Ascending aorta (tissue), 2 donors: ENCODE data around the gene IKZF3. TPM values are rescaled to one million over a fixed set of nuclear protein-coding genes. Genes with fewer than 3 reads are reported as not detected.

Experiments
- DNase-seq, 2 donors: peaks; one replicate each; pipeline ENCODE4 v3.0.0-alpha.2; 2019; ENCODE audit warnings: low spot score in 2 of 2
- H3K27ac ChIP-seq, 2 donors: fragments of 200-600 bp; sonication (generic); one replicate each; pipeline ENCODE4 v1.5.1; 2016 to 2017; ENCODE audit warnings: mild to moderate bottlenecking in 1 of 2
- H3K27me3 ChIP-seq: fragments of 200-600 bp; sonication (generic); one replicate; pipeline ENCODE4 v1.5.1; 2017
- H3K36me3 ChIP-seq, 2 donors: fragments of 200-600 bp; sonication (generic); one replicate each; pipeline ENCODE4 v1.5.1; 2016
- H3K4me1 ChIP-seq, 2 donors: fragments of 200-600 bp; sonication (generic); one replicate each; pipeline ENCODE4 v1.5.1; 2016 to 2017; ENCODE audit warnings: mild to moderate bottlenecking in 1 of 2
- H3K4me3 ChIP-seq, 2 donors: fragments of 200-600 bp; sonication (generic); one replicate each; pipeline ENCODE4 v1.5.1; 2016 to 2017; ENCODE audit warnings: mild to moderate bottlenecking in 1 of 2
- H3K9me3 ChIP-seq, 2 donors: fragments of 200-600 bp; sonication (generic); one replicate each; pipeline ENCODE4 v1.5.1; 2016
- intact Hi-C: fragments of 100-400 bp; cut with DNase I; formaldehyde crosslinking; loops from one replicate; pipeline ENCODE4 v1.15.1; 2023
- total RNA-seq: library from RNA; depleted of rRNA; stranded (reverse); fragments of >200 nt; gene quantifications from one replicate; pipeline ENCODE4 v1.1.0, GENCODE V29; 2016
- TF ChIP-seq, protein P1 (sequence below), 3 experiments: fragments of 200-600 bp in 2 of 3; fragments of 450-650 bp in 1 of 3; sonication (generic) in 2 of 3; IDR thresholded peaks; one replicate each; pipeline ENCODE4 v1.5.1; 2016 to 2019; ENCODE audit warnings: antibody characterized with exemption in 3 of 3, mild to moderate bottlenecking in 1 of 3, moderate library complexity in 1 of 3

IKZF3 gene
- total RNA-seq, 1 donor from 2014 or later = 1.5 TPM

DNA sequence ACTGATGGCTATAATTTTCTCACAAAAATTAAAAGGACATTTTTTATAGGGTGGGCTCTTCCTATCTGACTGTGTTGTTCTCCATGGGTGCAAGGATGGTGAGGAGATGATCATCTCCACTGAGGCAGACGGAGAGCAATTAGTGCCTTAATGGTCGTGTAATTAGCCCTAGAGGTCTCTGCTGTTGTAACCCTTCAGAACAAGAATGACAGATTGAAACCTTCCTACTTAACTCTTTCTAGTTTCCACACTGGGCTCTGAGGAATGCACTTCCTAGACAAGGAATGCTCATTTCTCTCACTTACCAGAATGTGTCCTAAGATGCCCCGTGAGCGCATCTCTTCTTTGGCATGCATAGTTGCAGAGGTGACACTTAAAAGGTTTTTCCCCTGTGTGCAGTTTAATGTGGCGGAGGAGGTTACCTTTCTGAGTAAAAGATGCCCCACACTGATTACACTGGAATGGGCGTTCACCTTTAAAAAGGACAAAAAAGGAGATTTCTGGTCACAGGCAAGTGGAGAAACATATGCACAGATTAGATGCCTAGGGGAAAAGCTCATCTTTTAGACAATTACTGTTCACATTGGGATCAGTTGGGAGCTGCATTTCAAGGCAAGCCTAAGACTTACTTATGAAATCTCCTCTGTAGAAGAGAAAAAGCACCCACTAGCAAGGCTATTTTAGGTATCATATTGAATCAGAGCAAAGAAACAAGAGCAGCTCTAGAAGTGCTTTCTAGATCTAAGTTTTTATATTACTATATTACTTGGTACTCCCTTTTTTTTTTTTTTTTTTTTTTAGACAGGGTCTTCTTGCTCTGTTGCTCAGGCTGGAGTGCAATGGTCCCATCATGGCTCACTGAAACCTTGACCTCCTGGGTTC is 72.8 kb downstream of the IKZF3 start:
- intact Hi-C loops = no loop called here
- H3K4me1 ChIP-seq = no peaks in the 10 kb centered on the region
- no peaks in the 10 kb centered on the region for H3K27me3 ChIP-seq

DNA sequence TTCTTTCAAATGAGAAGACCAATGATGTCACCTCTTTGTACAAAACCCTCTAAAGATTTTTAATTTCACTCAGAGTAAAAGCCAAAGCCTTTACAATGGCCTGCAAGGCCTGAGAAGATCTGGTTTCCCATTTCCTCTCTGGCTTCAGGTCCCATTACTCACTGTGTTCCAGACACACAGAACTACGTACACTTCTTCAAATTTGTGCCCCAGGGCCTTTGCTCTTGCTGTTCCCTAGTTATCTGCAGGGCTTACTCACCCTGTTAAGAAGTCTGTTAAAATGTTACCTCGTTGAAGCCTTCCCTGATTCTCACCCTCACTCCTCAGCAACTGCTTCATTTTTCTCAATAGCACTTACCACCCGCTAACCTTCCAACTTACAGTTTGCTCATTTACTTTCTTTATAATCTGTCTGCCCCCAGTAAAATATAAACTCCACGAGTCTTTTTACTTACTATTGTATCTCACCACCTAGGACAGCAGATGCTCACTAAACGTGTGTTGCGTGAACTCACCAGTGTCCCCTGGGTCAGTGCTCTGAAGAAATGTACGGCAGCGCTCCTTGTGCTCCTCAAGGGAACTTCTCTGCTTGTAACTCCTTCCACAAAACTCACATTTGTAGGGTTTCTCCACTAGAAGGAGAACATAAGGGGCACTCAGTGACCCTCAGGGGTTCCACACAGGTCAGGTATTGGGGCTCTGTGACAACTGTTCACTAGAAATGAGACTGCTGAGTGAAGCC is 76.2 kb downstream of the IKZF3 start:
- Histone ChIP-seq H3K4me1 (no peaks in the 10 kb centered on the region), H3K27me3 (no peaks in the 10 kb centered on the region), H3K9me3 (no peaks in the 10 kb centered on the region), H3K4me3 (no peak overlapping the region), H3K27ac (no peak overlapping the region), H3K36me3 (no peaks in the 10 kb centered on the region)
- TF ChIP-seq, protein P1, sequence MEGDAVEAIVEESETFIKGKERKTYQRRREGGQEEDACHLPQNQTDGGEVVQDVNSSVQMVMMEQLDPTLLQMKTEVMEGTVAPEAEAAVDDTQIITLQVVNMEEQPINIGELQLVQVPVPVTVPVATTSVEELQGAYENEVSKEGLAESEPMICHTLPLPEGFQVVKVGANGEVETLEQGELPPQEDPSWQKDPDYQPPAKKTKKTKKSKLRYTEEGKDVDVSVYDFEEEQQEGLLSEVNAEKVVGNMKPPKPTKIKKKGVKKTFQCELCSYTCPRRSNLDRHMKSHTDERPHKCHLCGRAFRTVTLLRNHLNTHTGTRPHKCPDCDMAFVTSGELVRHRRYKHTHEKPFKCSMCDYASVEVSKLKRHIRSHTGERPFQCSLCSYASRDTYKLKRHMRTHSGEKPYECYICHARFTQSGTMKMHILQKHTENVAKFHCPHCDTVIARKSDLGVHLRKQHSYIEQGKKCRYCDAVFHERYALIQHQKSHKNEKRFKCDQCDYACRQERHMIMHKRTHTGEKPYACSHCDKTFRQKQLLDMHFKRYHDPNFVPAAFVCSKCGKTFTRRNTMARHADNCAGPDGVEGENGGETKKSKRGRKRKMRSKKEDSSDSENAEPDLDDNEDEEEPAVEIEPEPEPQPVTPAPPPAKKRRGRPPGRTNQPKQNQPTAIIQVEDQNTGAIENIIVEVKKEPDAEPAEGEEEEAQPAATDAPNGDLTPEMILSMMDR (IDR thresholded peaks at IDR 0.05) = no peak
- intact Hi-C loops = no loop called here
- no peak for DNase-seq

More for the DNA sequence above, 72.8 kb downstream of the IKZF3 start:
- DNase-seq = no peak
- H3K27ac ChIP-seq = no peak overlapping the region
- TF ChIP-seq, protein P1 (IDR thresholded peaks at IDR 0.05) = no peak
- no peaks in the 10 kb centered on the region for H3K9me3 ChIP-seq
- H3K36me3 ChIP-seq = no peaks in the 10 kb centered on the region
- no peak overlapping the region for H3K4me3 ChIP-seq

DNA sequence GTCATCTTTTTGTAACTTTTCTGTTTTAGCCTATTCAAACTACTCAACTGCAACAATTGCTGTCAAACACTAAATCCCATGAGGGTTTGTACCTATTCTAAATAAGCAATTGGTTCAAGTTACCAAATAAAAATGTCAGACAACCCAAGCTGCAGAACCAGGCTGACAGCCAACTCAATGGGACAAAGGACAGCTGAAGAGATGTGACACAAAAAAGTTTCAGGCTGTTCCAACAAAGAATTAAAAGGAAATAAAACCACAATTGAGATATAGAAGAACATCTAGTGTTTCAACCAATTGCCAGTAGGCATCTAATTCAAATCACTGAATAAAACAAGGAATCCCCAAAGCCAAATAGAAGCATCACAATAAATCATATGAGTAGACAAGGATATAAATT is 77.1 kb downstream of the IKZF3 start:
- no peaks in the 10 kb centered on the region for H3K9me3 ChIP-seq
- no peak overlapping the region for H3K27ac ChIP-seq
- intact Hi-C loops = no loop called here
- H3K4me1 ChIP-seq = no peaks in the 10 kb centered on the region
- TF ChIP-seq, protein P1 (IDR thresholded peaks at IDR 0.05) = no peak
- no peak for DNase-seq
- no peaks in the 10 kb centered on the region for H3K36me3 ChIP-seq
- no peaks in the 10 kb centered on the region for H3K27me3 ChIP-seq
- no peak overlapping the region for H3K4me3 ChIP-seq

DNA sequence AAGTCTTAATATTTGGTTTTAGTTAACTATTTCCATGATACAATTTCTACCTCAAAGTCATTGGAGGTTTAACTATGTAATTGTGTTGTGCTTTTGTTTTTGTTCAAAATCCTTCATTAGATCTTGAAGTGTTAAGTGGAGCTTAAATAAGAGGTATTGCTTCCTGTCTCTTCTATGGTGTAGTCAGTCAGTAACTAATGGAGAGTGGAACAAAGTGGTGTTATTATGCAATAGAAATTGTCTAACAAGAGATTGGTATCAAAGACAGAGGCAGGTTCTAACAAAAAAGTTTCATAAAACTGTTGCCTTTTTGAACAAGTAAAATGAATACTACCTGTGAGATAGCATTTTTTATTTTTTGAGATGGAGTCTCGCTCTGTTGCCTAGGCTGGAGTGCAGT is 81.1 kb downstream of the IKZF3 start:
- Histone ChIP-seq H3K27me3 (no peaks in the 10 kb centered on the region), H3K27ac (no peak overlapping the region), H3K9me3 (no peaks in the 10 kb centered on the region), H3K4me3 (no peak overlapping the region), H3K36me3 (no peaks in the 10 kb centered on the region), H3K4me1 (no peaks in the 10 kb centered on the region)
- intact Hi-C loops = no loop called here
- TF ChIP-seq, protein P1 (IDR thresholded peaks at IDR 0.05) = no peak
- DNase-seq = no peak

DNA sequence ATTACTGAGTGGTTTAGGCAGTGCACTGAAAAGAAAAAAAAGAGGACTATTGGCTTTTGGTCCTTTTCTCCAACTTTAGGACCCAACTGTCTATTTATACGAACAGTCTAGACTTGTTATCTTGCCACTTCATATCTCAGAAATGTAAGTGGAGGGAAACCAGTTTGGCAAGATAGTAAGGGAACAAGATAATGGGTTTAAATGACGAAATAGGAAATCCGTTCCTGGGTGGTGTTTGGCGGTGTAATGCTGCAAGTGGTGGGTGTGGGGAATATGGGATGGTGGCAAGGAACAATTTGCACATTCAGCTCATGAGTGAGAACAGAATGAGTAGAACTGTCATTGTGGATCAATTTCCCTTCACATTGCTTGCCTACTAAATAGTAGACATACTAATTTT is 81.6 kb downstream of the IKZF3 start:
- TF ChIP-seq, protein P1 (IDR thresholded peaks at IDR 0.05) = no peak
- intact Hi-C loops = no loop called here
- Histone ChIP-seq H3K9me3 (no peaks in the 10 kb centered on the region), H3K4me1 (no peaks in the 10 kb centered on the region), H3K27ac (no peak overlapping the region), H3K36me3 (no peaks in the 10 kb centered on the region), H3K4me3 (no peak overlapping the region), H3K27me3 (no peaks in the 10 kb centered on the region)
- no peak for DNase-seq
